AG09309 (cell line): ENCODE measurements around the gene UBE2Z.
A peak's percentile ranks its signal among the peaks of the same experiment; 100 is the strongest.

Experiments
- DNase-seq: peaks from one replicate; pipeline ENCODE4 v3.0.0-alpha.2; 2010; ENCODE audit warnings: low read depth
- H3K4me3 ChIP-seq: 2 replicates; pipeline ENCODE4 v1.5.1; 2011; ENCODE audit warnings: mild to moderate bottlenecking, low read depth, low read length, moderate library complexity; ENCODE audit not compliant: control insufficient read depth
- TF ChIP-seq, protein P1 (sequence below): IDR thresholded peaks from 2 replicates; pipeline ENCODE4 v1.5.1; 2011; ENCODE audit warnings: mild to moderate bottlenecking, low read depth, low read length, inconsistent platforms; ENCODE audit not compliant: insufficient read depth, control insufficient read depth; ENCODE audit errors: missing control alignments

UBE2Z gene

GRCh38 chr17:48903401-48903800, 4.8 kb upstream of the UBE2Z start:
- no peak overlapping the region for H3K4me3 ChIP-seq
- DNase-seq: no peak
- TF ChIP-seq, protein P1, sequence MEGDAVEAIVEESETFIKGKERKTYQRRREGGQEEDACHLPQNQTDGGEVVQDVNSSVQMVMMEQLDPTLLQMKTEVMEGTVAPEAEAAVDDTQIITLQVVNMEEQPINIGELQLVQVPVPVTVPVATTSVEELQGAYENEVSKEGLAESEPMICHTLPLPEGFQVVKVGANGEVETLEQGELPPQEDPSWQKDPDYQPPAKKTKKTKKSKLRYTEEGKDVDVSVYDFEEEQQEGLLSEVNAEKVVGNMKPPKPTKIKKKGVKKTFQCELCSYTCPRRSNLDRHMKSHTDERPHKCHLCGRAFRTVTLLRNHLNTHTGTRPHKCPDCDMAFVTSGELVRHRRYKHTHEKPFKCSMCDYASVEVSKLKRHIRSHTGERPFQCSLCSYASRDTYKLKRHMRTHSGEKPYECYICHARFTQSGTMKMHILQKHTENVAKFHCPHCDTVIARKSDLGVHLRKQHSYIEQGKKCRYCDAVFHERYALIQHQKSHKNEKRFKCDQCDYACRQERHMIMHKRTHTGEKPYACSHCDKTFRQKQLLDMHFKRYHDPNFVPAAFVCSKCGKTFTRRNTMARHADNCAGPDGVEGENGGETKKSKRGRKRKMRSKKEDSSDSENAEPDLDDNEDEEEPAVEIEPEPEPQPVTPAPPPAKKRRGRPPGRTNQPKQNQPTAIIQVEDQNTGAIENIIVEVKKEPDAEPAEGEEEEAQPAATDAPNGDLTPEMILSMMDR: no peak

- no peak for DNase-seq
- TF ChIP-seq, protein P1: no peak
- no peak overlapping the region for H3K4me3 ChIP-seq
Measured at GRCh38 chr17:48904428-48904827, 3.8 kb upstream of the UBE2Z start.

- no peak overlapping the region for H3K4me3 ChIP-seq
- no peak for DNase-seq
- TF ChIP-seq, protein P1: no peak
Measured at GRCh38 chr17:48905987-48906515, 2.2 kb upstream of the UBE2Z start.

- peak overlapping the region; percentile 72 for H3K4me3 ChIP-seq
- TF ChIP-seq, protein P1: no peak
- peak; percentile 24 for DNase-seq
Measured at GRCh38 chr17:48907713-48908046, 527 bp upstream of the UBE2Z start.

DNA sequence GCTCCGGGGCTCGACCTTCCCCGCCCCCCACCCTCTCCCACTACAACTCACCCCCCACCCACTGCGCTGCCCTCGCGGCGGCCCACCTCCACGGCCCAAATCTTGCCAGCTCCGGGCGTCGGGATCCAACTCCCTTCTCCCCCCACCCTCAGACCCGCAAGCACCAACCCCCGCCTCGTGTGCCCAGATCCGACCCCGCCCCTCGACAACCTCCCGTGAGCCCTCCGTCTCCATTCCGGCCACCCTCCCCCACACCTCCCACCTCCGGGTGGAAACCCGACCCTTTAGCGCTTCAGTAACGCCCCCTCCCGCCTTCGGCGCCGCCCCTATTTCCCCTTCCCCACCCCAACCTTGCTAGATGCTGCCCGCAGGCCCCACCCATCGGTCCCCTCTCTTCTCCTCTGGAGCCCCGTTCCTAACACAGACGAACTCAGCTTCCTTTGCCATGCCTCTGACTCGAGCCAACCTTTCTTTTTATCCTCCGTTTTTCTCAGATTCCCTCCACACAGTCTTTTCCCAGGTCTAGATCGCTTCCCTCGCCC, 717 bp downstream of the UBE2Z start:
- peak overlapping the region; percentile 72 for H3K4me3 ChIP-seq
- TF ChIP-seq, protein P1: no peak
- DNase-seq: peak; percentile 24

GRCh38 chr17:48909783-48910182, 1.6 kb downstream of the UBE2Z start:
- DNase-seq: no peak
- TF ChIP-seq, protein P1: no peak
- H3K4me3 ChIP-seq: peak overlapping the region; percentile 72
